ENCODE data around the gene CAPN9. TPM values are rescaled to one million over a fixed set of nuclear protein-coding genes. Genes with fewer than 3 reads are reported as not detected.
"Not testable (repeated sequence)": the region's sequence is repeated elsewhere in the genome, so short reads cannot be mapped to it uniquely, and the experiment has no call there.

Gene CAPN9, protein sequence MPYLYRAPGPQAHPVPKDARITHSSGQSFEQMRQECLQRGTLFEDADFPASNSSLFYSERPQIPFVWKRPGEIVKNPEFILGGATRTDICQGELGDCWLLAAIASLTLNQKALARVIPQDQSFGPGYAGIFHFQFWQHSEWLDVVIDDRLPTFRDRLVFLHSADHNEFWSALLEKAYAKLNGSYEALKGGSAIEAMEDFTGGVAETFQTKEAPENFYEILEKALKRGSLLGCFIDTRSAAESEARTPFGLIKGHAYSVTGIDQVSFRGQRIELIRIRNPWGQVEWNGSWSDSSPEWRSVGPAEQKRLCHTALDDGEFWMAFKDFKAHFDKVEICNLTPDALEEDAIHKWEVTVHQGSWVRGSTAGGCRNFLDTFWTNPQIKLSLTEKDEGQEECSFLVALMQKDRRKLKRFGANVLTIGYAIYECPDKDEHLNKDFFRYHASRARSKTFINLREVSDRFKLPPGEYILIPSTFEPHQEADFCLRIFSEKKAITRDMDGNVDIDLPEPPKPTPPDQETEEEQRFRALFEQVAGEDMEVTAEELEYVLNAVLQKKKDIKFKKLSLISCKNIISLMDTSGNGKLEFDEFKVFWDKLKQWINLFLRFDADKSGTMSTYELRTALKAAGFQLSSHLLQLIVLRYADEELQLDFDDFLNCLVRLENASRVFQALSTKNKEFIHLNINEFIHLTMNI
- total RNA-seq, result under 1 TPM in 1 of 4 donors, not detected in 3; 0.38 TPM

DNA sequence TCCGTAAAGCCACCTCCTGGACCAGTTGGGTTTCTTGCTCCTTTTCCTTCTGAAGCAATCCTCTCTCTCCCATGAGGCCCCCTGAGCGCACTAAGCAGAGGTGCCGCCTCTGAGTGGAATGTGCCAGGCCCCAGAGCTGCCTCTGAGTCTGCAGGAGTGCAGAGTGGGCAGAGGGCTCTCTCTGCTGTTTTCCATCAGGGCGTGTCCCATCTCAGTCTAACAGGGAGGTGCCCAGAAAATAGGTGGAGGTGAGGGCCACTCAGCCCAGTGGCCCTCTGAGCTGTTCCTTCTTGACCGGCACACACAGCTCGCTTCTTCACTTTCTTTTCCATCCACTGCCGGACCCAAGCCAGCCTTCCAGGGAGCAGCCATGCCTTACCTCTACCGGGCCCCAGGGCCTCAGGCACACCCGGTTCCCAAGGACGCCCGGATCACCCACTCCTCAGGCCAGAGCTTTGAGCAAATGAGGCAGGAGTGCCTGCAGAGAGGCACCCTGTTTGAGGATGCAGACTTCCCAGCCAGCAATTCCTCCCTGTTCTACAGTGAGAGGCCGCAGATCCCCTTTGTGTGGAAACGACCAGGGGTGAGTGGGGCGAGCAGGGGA lies at the start of gene CAPN9:
TSS of gene CAPN9 (plus strand) at position 262 of the 604 bp plus-strand sequence. CDS start at position 371, 109 bp downstream.
- TF ChIP-seq POLR2A (IDR thresholded peaks at IDR 0.05), result no peak
- TF ChIP-seq, protein P1, sequence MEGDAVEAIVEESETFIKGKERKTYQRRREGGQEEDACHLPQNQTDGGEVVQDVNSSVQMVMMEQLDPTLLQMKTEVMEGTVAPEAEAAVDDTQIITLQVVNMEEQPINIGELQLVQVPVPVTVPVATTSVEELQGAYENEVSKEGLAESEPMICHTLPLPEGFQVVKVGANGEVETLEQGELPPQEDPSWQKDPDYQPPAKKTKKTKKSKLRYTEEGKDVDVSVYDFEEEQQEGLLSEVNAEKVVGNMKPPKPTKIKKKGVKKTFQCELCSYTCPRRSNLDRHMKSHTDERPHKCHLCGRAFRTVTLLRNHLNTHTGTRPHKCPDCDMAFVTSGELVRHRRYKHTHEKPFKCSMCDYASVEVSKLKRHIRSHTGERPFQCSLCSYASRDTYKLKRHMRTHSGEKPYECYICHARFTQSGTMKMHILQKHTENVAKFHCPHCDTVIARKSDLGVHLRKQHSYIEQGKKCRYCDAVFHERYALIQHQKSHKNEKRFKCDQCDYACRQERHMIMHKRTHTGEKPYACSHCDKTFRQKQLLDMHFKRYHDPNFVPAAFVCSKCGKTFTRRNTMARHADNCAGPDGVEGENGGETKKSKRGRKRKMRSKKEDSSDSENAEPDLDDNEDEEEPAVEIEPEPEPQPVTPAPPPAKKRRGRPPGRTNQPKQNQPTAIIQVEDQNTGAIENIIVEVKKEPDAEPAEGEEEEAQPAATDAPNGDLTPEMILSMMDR (IDR thresholded peaks at IDR 0.05), result no peak
- Histone ChIP-seq H3K9me3 (no peaks in the 10 kb centered on the region), H3K4me1 (peaks cover 0 to 4% (median 0%) of the 10 kb centered on the region in 3 donors), H3K36me3 (no peaks in the 10 kb centered on the region), H3K4me3 (no peak within 1 kb of the TSS), H3K27me3 (peaks cover 0 to 12% (median 0%) of the 10 kb centered on the region in 4 donors), H3K27ac (no peak within 1 kb of the TSS)
- intact Hi-C loops (cut with DNase I), result no loop called here
- DNase-seq, result no peak
- WGBS, 2 donors, result 59 to 86% methylated on average over 1 to 5 of the region's 14 CpGs

DNA sequence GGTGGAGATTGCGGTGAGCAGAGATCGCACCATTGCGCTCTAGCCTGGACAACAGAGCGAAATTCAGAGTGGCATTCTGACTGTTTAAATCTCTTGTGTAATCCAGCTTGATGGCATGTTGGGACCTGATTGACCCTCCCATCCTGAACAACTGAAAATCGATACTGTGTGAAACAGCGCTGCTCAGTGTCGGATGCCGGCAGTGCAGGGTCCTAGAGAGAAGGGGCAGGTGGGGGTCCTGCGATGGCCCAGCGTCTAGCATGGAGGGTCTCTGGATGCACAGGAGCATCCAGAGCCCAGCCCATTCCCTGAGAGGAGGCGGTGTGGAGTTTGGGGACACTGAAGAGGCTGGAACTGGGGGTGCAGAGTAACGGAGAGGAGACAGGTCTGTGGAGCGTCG lies 49.1 kb upstream of the CAPN9 start:
- Histone ChIP-seq H3K9me3 (no peaks in the 10 kb centered on the region), H3K27ac (no peak overlapping the region), H3K4me1 (no peaks in the 10 kb centered on the region), H3K36me3 (peaks cover 0 to 18% (median 0%) of the 10 kb centered on the region in 3 donors), H3K27me3 (no peaks in the 10 kb centered on the region), H3K4me3 (no peak overlapping the region)
- intact Hi-C loops (cut with DNase I), result no loop called here
- DNase-seq, result no peak
- no peak for TF ChIP-seq POLR2A (IDR thresholded peaks at IDR 0.05)
- TF ChIP-seq, protein P1 (IDR thresholded peaks at IDR 0.05), result no peak
- 85 to 86% methylated on average over 8 to 12 of the region's 14 CpGs for WGBS, 2 donors

DNA sequence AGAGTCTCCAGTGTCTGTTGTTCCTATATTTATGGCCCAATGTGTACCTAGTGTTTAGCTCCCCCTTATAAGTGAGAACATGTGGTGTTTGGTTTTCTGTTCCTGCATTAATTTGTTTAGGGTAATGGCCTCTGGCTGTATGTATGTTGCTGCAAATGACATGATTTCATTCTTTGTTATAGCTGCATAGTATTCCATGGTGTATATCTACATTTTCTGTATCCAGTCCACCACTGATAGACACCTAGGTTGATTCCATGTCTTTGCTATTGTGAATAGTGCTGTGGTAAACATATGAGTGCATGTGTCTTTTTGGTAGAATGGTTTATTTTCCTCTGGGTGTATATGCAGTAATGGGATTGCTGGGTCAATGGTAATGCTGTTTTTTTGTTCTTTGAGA lies 48.2 kb upstream of the CAPN9 start:
- H3K27me3 ChIP-seq; H3K4me1 ChIP-seq; H3K27ac ChIP-seq; H3K36me3 ChIP-seq; H3K4me3 ChIP-seq; intact Hi-C loops (cut with DNase I); H3K9me3 ChIP-seq; DNase-seq: not testable (repeated sequence)

DNA sequence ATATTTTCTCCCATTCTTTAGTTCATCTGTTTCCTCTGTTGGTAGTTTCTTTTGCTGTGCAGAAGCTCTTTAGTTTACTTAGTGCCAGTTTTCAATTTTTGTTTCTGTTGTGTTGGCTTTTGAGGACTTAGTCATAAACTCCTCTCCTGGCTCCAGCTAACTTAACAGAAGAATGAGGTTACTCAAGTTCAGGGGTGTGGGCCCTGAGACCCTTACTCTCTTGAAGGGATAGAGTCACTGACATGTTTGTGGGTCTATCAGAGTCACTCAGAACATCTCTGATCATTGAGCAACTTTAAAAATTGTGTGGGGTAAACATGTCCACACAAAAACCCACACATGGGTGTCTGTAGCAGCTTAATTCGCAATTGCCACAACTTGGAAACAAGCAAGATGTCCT lies 47.5 kb upstream of the CAPN9 start:
- Histone ChIP-seq H3K4me3 (no peak overlapping the region), H3K27ac (no peak overlapping the region), H3K4me1 (no peaks in the 10 kb centered on the region), H3K36me3 (peaks cover 0 to 2% (median 0%) of the 10 kb centered on the region in 3 donors), H3K27me3 (no peaks in the 10 kb centered on the region), H3K9me3 (no peaks in the 10 kb centered on the region)
- TF ChIP-seq POLR2A (IDR thresholded peaks at IDR 0.05), result no peak
- TF ChIP-seq, protein P1 (IDR thresholded peaks at IDR 0.05), result no peak
- 89 to 92% methylated on average over 1 of the region's 1 CpG for WGBS, 2 donors
- DNase-seq, result no peak
- intact Hi-C loops (cut with DNase I), result no loop called here

DNA sequence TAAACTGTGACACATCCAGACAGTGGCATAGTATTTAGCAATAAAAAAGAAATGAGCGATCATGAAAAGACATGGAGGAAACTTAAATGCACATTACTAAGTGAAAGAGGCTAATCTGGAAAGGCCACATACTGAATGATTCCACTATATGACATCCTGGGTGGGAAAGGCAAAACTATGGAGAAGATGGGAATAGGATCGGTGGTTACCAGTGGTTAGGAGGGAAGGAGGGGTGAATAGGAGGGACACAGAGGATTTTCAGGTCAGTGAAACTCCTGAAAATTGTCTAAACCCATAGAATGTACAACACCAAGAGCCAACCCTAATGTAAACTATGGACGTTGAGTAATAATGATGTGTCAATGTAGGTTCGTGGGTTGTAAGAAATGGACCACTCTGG lies 47.1 kb upstream of the CAPN9 start:
- H3K36me3 ChIP-seq, result no peaks in the 10 kb centered on the region
- no peaks in the 10 kb centered on the region for H3K27me3 ChIP-seq
- 69 to 71% methylated on average over 4 of the region's 4 CpGs for WGBS, 2 donors
- H3K27ac ChIP-seq, result no peak overlapping the region
- no peak overlapping the region for H3K4me3 ChIP-seq
- no peaks in the 10 kb centered on the region for H3K4me1 ChIP-seq
- no peak for TF ChIP-seq POLR2A (IDR thresholded peaks at IDR 0.05)
- TF ChIP-seq, protein P1 (IDR thresholded peaks at IDR 0.05), result no peak
- H3K9me3 ChIP-seq, result no peaks in the 10 kb centered on the region
- intact Hi-C loops (cut with DNase I), result no loop called here
- no peak for DNase-seq
